HL-60 (cell line): ENCODE results near the gene TPP2.

ENCODE experiments used
- DNase-seq, 2 experiments: peaks; one replicate each; pipeline ENCODE4 v3.0.0-alpha.2; 2010 to 2020; ENCODE audit warnings: low read depth in 1 of 2, low spot score in 1 of 2
- H3K27ac ChIP-seq: fragments of 250-450 bp; sonication (Bioruptor Pico); replicated peaks from 2 replicates; pipeline ENCODE4 v1.5.1; 2020; ENCODE audit warnings: mild to moderate bottlenecking, moderate library complexity
- H3K27me3 ChIP-seq: fragments of 250-450 bp; sonication (Bioruptor Pico); 2 replicates; pipeline ENCODE4 v1.5.1; 2021; ENCODE audit warnings: mild to moderate bottlenecking, moderate library complexity; ENCODE audit not compliant: insufficient read depth, poor library complexity, severe bottlenecking
- H3K4me3 ChIP-seq: replicated peaks from 2 replicates; pipeline ENCODE4 v1.5.1; 2011; ENCODE audit warnings: mild to moderate bottlenecking, control low read depth, low read length; ENCODE audit not compliant: insufficient read depth
- CTCF ChIP-seq: IDR thresholded peaks from one replicate; pipeline ENCODE4 v1.5.1; 2011; ENCODE audit warnings: low read length, control low read depth, inconsistent platforms; ENCODE audit not compliant: insufficient read depth
- GABPA ChIP-seq: IDR thresholded peaks from 2 replicates; pipeline ENCODE4 v1.6.1; 2012; ENCODE audit warnings: low read depth
- POLR2AphosphoS5 ChIP-seq: IDR thresholded peaks from 2 replicates; pipeline ENCODE4 v1.6.1; 2012; ENCODE audit warnings: low read depth
- SPI1 ChIP-seq: IDR thresholded peaks from 2 replicates; pipeline ENCODE4 v1.6.1; 2012; ENCODE audit warnings: low read depth, mild to moderate bottlenecking, borderline replicate concordance
- TF ChIP-seq, protein P1 (sequence below): IDR thresholded peaks from 2 replicates; pipeline ENCODE4 v1.6.1; 2012; ENCODE audit warnings: low read depth; ENCODE audit not compliant: insufficient replicate concordance

Gene TPP2

DNA sequence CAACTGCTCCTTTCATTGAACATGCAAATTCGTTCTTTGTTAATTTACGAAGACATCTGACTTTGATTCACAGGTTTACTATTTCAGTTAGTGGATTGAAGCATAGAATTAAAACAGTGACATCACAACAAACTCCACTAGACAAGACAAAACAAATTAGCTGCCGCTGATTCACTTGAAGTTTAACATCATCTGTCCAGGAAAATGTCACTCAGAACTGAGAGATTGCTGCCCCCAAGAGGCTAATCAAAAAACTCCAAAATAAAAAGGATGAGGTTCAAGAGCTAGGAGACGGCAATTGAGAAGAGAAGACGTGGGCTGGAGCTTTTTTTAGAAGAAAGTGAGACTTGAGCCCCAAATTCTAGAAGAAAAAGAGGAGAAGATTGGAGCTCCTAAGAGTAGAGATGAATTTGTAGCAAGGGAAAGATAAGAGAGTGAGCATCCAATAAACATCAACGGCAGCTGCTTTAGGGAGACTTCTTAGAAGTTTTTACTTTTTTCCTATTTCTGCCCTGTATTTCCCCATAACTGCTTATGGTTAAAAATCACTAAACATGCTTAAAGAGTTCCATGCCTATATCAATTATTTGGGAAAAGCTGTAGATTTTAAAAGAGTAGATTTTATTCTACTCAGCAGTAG is 40.8 kb upstream of the TPP2 start:
- no peak overlapping the region for H3K4me3 ChIP-seq
- no peaks in the 10 kb centered on the region for H3K27me3 ChIP-seq
- TF ChIP-seq POLR2AphosphoS5 = no peak
- peak in 1 of 2 experiments; percentile 34 for DNase-seq
- H3K27ac ChIP-seq = no peak overlapping the region

DNA sequence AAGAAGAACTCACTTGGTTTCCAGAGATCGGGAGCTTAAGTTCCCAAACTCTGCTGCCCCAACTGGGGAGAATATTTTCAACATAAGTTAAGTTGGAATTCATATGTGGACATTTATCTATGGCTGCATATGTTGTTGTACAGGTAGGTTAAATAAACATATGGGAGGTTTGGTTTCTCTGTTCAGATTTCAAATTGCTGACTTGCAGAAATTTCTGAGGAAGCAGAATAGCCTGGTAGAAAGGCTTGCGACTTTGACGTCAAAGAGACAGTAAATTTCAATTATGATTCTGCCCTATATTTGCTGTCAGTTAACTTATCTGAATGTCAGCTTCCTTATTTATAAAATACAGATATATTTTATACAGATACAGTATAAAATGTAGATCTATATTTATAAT is 40.0 kb upstream of the TPP2 start:
- no peak for TF ChIP-seq POLR2AphosphoS5
- TF ChIP-seq, protein P1, sequence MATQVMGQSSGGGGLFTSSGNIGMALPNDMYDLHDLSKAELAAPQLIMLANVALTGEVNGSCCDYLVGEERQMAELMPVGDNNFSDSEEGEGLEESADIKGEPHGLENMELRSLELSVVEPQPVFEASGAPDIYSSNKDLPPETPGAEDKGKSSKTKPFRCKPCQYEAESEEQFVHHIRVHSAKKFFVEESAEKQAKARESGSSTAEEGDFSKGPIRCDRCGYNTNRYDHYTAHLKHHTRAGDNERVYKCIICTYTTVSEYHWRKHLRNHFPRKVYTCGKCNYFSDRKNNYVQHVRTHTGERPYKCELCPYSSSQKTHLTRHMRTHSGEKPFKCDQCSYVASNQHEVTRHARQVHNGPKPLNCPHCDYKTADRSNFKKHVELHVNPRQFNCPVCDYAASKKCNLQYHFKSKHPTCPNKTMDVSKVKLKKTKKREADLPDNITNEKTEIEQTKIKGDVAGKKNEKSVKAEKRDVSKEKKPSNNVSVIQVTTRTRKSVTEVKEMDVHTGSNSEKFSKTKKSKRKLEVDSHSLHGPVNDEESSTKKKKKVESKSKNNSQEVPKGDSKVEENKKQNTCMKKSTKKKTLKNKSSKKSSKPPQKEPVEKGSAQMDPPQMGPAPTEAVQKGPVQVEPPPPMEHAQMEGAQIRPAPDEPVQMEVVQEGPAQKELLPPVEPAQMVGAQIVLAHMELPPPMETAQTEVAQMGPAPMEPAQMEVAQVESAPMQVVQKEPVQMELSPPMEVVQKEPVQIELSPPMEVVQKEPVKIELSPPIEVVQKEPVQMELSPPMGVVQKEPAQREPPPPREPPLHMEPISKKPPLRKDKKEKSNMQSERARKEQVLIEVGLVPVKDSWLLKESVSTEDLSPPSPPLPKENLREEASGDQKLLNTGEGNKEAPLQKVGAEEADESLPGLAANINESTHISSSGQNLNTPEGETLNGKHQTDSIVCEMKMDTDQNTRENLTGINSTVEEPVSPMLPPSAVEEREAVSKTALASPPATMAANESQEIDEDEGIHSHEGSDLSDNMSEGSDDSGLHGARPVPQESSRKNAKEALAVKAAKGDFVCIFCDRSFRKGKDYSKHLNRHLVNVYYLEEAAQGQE = no peak
- no peak for TF ChIP-seq GABPA
- TF ChIP-seq CTCF = no peak
- no peak for TF ChIP-seq SPI1
- DNase-seq = no peak
- Histone ChIP-seq H3K4me3 (no peak overlapping the region), H3K27ac (no peak overlapping the region), H3K27me3 (peaks cover 1% of the 10 kb centered on the region)

DNA sequence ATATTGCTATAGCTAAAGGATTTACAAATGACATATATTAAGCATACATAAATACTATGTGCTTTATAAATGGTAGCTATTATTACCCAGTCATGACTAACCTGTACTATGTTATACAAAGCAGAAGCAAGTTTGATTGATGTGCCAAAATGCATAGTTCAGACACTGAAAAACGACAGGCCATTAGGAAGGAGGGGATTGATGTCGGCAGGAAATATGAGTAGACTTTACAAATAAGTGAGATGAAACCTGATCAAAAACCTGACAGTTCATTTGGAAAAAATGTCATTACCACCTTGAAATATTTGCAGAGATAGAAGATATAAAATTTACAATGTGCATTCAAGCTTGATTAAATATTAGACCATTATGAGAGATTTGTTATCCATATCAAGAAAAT is 38.8 kb upstream of the TPP2 start:
- no peak overlapping the region for H3K4me3 ChIP-seq
- no peak overlapping the region for H3K27ac ChIP-seq
- H3K27me3 ChIP-seq = peaks cover 3% of the 10 kb centered on the region
- TF ChIP-seq POLR2AphosphoS5 (no peak), SPI1 (no peak), GABPA (no peak)
- TF ChIP-seq, protein P1 = no peak
- no peak for DNase-seq

DNA sequence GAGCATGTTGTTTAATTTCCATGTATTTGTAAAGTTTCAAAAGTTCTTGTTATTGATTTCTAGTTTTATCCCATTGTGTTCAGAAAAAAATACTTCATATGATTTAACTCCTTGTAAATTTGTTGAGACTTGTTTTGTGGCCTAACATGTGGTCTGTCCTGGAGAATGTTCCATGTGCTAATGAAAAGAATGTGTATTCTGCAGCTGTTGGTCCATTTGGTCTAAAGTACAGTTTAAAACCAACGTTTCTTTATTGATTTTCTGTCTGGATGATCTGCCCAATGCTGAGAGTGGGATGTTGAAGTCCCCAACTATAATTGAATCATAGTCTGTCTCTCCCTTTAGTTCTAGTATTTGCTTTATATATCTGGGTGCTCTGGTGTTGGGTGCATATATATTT is 34.9 kb upstream of the TPP2 start:
- H3K27me3 ChIP-seq = peaks cover 13% of the 10 kb centered on the region
- no peak overlapping the region for H3K27ac ChIP-seq
- no peak overlapping the region for H3K4me3 ChIP-seq
- TF ChIP-seq CTCF (no peak), POLR2AphosphoS5 (no peak), GABPA (no peak), SPI1 (no peak)
- TF ChIP-seq, protein P1 = no peak
- no peak for DNase-seq
